Trophoblast cell (in vitro differentiated cells and primary cell): Measurements from ENCODE around the gene B9D1. TPM values are rescaled to one million over a fixed set of nuclear protein-coding genes. Genes with fewer than 3 reads are reported as not detected.
A peak's percentile ranks its signal among the peaks of the same experiment; 100 is the strongest.

Source experiments
- DNase-seq, 2 donors: peaks; one replicate each; pipeline ENCODE4 v3.0.0-alpha.2; 2016
- H2AFZ ChIP-seq: 2 replicates; pipeline ENCODE4 v1.6.1; 2013; ENCODE audit warnings: low read length, moderate library complexity, mild to moderate bottlenecking; ENCODE audit not compliant: insufficient read depth, poor library complexity
- H2AK5ac ChIP-seq: 2 replicates; pipeline ENCODE4 v1.6.1; 2013; ENCODE audit warnings: mild to moderate bottlenecking, low read length
- H2BK120ac ChIP-seq: 2 replicates; pipeline ENCODE4 v1.6.1; 2013; ENCODE audit warnings: low read length, mild to moderate bottlenecking, moderate library complexity; ENCODE audit not compliant: insufficient read depth, poor library complexity
- H2BK12ac ChIP-seq: 2 replicates; pipeline ENCODE4 v1.6.1; 2013; ENCODE audit warnings: mild to moderate bottlenecking, low read length, moderate library complexity
- H2BK5ac ChIP-seq: 2 replicates; pipeline ENCODE4 v1.6.1; 2013; ENCODE audit warnings: low read length, low read depth, moderate library complexity, mild to moderate bottlenecking; ENCODE audit not compliant: poor library complexity
- H3K14ac ChIP-seq: 2 replicates; pipeline ENCODE4 v1.6.1; 2013; ENCODE audit warnings: mild to moderate bottlenecking, low read length
- H3K18ac ChIP-seq: 2 replicates; pipeline ENCODE4 v1.6.1; 2013; ENCODE audit warnings: mild to moderate bottlenecking, low read length
- H3K23ac ChIP-seq: 2 replicates; pipeline ENCODE4 v1.6.1; 2013; ENCODE audit warnings: low read length
- H3K27ac ChIP-seq: 2 replicates; pipeline ENCODE4 v1.5.1; 2013; ENCODE audit warnings: low read depth, mild to moderate bottlenecking, inconsistent platforms, low read length, moderate library complexity
- H3K27me3 ChIP-seq: 2 replicates; pipeline ENCODE4 v1.6.1; 2013; ENCODE audit warnings: inconsistent platforms, mild to moderate bottlenecking, low read length, moderate library complexity; ENCODE audit not compliant: insufficient read depth
- H3K36me3 ChIP-seq, 2 experiments: 1 replicate in 1 of 2; 2 replicates in 1 of 2; pipeline ENCODE4 v1.6.1; 2013; ENCODE audit warnings: low read length in 2 of 2, mild to moderate bottlenecking in 2 of 2, moderate library complexity in 1 of 2; ENCODE audit not compliant: insufficient read depth in 2 of 2, control insufficient read depth in 1 of 2
- H3K4ac ChIP-seq: 2 replicates; pipeline ENCODE4 v1.6.1; 2013; ENCODE audit warnings: low read depth, mild to moderate bottlenecking, low read length, moderate library complexity
- H3K4me1 ChIP-seq, 2 experiments: 1 replicate in 1 of 2; 2 replicates in 1 of 2; pipeline ENCODE4 v1.6.1; 2013; ENCODE audit warnings: low read length in 2 of 2, mild to moderate bottlenecking in 2 of 2, moderate library complexity in 1 of 2; ENCODE audit not compliant: insufficient read depth in 2 of 2, control insufficient read depth in 1 of 2
- H3K4me2 ChIP-seq: 2 replicates; pipeline ENCODE4 v1.6.1; 2013; ENCODE audit warnings: inconsistent platforms, mild to moderate bottlenecking, low read length, moderate library complexity
- H3K4me3 ChIP-seq: 2 replicates; pipeline ENCODE4 v1.5.1; 2013; ENCODE audit warnings: mild to moderate bottlenecking, low read depth, low read length, inconsistent platforms
- H3K79me1 ChIP-seq: one replicate; pipeline ENCODE4 v1.6.1; 2013; ENCODE audit warnings: low read length
- H3K79me2 ChIP-seq: 2 replicates; pipeline ENCODE4 v1.6.1; 2013; ENCODE audit warnings: low read length, mild to moderate bottlenecking; ENCODE audit not compliant: control insufficient read depth, insufficient read depth, poor library complexity
- H3K9ac ChIP-seq: 2 replicates; pipeline ENCODE4 v1.6.1; 2013; ENCODE audit warnings: mild to moderate bottlenecking, low read length
- H3K9me3 ChIP-seq: 2 replicates; pipeline ENCODE4 v1.6.1; 2013; ENCODE audit warnings: low read depth, mild to moderate bottlenecking, control low read depth, inconsistent platforms, low read length; ENCODE audit not compliant: insufficient read depth
- H4K12ac ChIP-seq: 2 replicates; pipeline ENCODE4 v1.6.1; 2013; ENCODE audit warnings: low read depth, mild to moderate bottlenecking, low read length, moderate library complexity
- H4K8ac ChIP-seq: 2 replicates; pipeline ENCODE4 v1.6.1; 2013; ENCODE audit warnings: low read depth, mild to moderate bottlenecking, low read length, moderate library complexity
- H4K91ac ChIP-seq: one replicate; pipeline ENCODE4 v1.6.1; 2013; ENCODE audit warnings: low read depth, mild to moderate bottlenecking, low read length, moderate library complexity
- WGBS: extraction: QIAGEN DNeasy Blood & Tissue Kit; methylation state at CpG from one replicate; pipeline ENCODE4 v1.1.7; 2013; ENCODE audit warnings: missing lambda C conversion rate; ENCODE audit not compliant: insufficient read length, insufficient coverage; ENCODE audit errors: extremely low coverage; 5-methylcytosine and 5-hydroxymethylcytosine counted together
- polyA plus RNA-seq: library from polyadenylated mRNA; stranded (reverse); fragments of 200-250 nt; gene quantifications from 2 replicates; pipeline ENCODE4 v1.2.3, GENCODE V29; 2013

B9D1 gene
- polyA plus RNA-seq = 7.2 and 7.3 TPM in 2 replicates

- Histone ChIP-seq H3K27me3 (no peaks in the 10 kb centered on the region), H3K36me3 (no peaks in the 10 kb centered on the region), H3K18ac (no peak within 1 kb of the TSS), H3K4me2 (peak within 1 kb of the TSS; percentile 64), H3K9ac (peak within 1 kb of the TSS; percentile 10), H3K23ac (no peak within 1 kb of the TSS), H2BK120ac (peak within 1 kb of the TSS; percentile 48), H3K4ac (no peak within 1 kb of the TSS), H3K79me1 (peaks cover 8% of the 10 kb centered on the region), H2BK12ac (no peak within 1 kb of the TSS), H3K79me2 (peaks cover 2% of the 10 kb centered on the region), H3K4me3 (peak within 1 kb of the TSS; percentile 80), H4K12ac (peak within 1 kb of the TSS; percentile 54), H4K91ac (peak within 1 kb of the TSS; percentile 67), H2AFZ (peak within 1 kb of the TSS; percentile 84), H3K27ac (no peak within 1 kb of the TSS), H3K9me3 (peaks cover 2% of the 10 kb centered on the region), H3K14ac (peak within 1 kb of the TSS; percentile 50), H2BK5ac (peak within 1 kb of the TSS; percentile 52), H4K8ac (peak within 1 kb of the TSS; percentile 61), H3K4me1 (peaks cover 4 to 5% of the 10 kb centered on the region in 2 experiments), H2AK5ac (peak within 1 kb of the TSS; percentile 10)
- WGBS = no CpG with 5 or more reads among the region's 83 CpGs
- DNase-seq = peak; percentile 83 to 94
Measured at GRCh38 chr17:19362277-19363113, at the start of gene B9D1. B9D1 (minus strand) TSS chr17:19362723; CDS start chr17:19362569, 154 bp downstream.

GRCh38 chr17:19411631-19412030 is 49.1 kb upstream of the B9D1 start:
- no peak overlapping the region for H2BK12ac ChIP-seq
- H2BK5ac ChIP-seq = no peak overlapping the region
- no peak overlapping the region for H3K4me3 ChIP-seq
- H3K27me3 ChIP-seq = no peaks in the 10 kb centered on the region
- no peak overlapping the region for H3K4me2 ChIP-seq
- no peak overlapping the region for H3K23ac ChIP-seq
- H3K4me1 ChIP-seq = no peaks in the 10 kb centered on the region
- H3K9me3 ChIP-seq = no peaks in the 10 kb centered on the region
- no peaks in the 10 kb centered on the region for H3K79me1 ChIP-seq
- H4K12ac ChIP-seq = no peak overlapping the region
- WGBS = no CpG with 5 or more reads among the region's 9 CpGs
- H3K9ac ChIP-seq = no peak overlapping the region
- H3K4ac ChIP-seq = no peak overlapping the region
- H3K14ac ChIP-seq = no peak overlapping the region
- H4K8ac ChIP-seq = no peak overlapping the region
- H4K91ac ChIP-seq = no peak overlapping the region
- no peak overlapping the region for H2AFZ ChIP-seq
- no peaks in the 10 kb centered on the region for H3K79me2 ChIP-seq
- H3K18ac ChIP-seq = no peak overlapping the region
- no peak for DNase-seq
- no peak overlapping the region for H2AK5ac ChIP-seq
- H3K27ac ChIP-seq = no peak overlapping the region
- no peak overlapping the region for H2BK120ac ChIP-seq
- H3K36me3 ChIP-seq = no peaks in the 10 kb centered on the region

GRCh38 chr17:19410875-19411620 is 48.5 kb upstream of the B9D1 start, which contains the start of gene RNF112:
RNF112 (plus strand) TSS chr17:19411232; CDS start chr17:19411409, 177 bp downstream.
- no peak within 1 kb of the TSS for H3K18ac ChIP-seq
- H3K9ac ChIP-seq = no peak within 1 kb of the TSS
- H4K91ac ChIP-seq = no peak within 1 kb of the TSS
- H3K4me1 ChIP-seq = no peaks in the 10 kb centered on the region
- DNase-seq = no peak
- no peaks in the 10 kb centered on the region for H3K27me3 ChIP-seq
- no peak within 1 kb of the TSS for H4K8ac ChIP-seq
- H3K36me3 ChIP-seq = no peaks in the 10 kb centered on the region
- H3K4me2 ChIP-seq = no peak within 1 kb of the TSS
- no peaks in the 10 kb centered on the region for H3K79me2 ChIP-seq
- H3K9me3 ChIP-seq = no peaks in the 10 kb centered on the region
- H3K4me3 ChIP-seq = no peak within 1 kb of the TSS
- H3K27ac ChIP-seq = no peak within 1 kb of the TSS
- no peaks in the 10 kb centered on the region for H3K79me1 ChIP-seq
- no peak within 1 kb of the TSS for H3K23ac ChIP-seq
- WGBS = no CpG with 5 or more reads among the region's 23 CpGs
- no peak within 1 kb of the TSS for H3K14ac ChIP-seq
- no peak within 1 kb of the TSS for H4K12ac ChIP-seq
- no peak within 1 kb of the TSS for H3K4ac ChIP-seq
- H2AK5ac ChIP-seq = no peak within 1 kb of the TSS
- H2BK120ac ChIP-seq = no peak within 1 kb of the TSS
- no peak within 1 kb of the TSS for H2AFZ ChIP-seq
- H2BK5ac ChIP-seq = no peak within 1 kb of the TSS
- H2BK12ac ChIP-seq = no peak within 1 kb of the TSS

GRCh38 chr17:19410091-19410490 is 47.6 kb upstream of the B9D1 start:
- no peak overlapping the region for H2BK5ac ChIP-seq
- no peak overlapping the region for H4K8ac ChIP-seq
- H3K36me3 ChIP-seq = no peaks in the 10 kb centered on the region
- H2AFZ ChIP-seq = no peak overlapping the region
- H2AK5ac ChIP-seq = no peak overlapping the region
- H3K27ac ChIP-seq = no peak overlapping the region
- no peak overlapping the region for H3K4me3 ChIP-seq
- no peak overlapping the region for H4K12ac ChIP-seq
- H3K4ac ChIP-seq = no peak overlapping the region
- H3K9me3 ChIP-seq = no peaks in the 10 kb centered on the region
- no peak overlapping the region for H3K23ac ChIP-seq
- H3K79me2 ChIP-seq = no peaks in the 10 kb centered on the region
- H2BK120ac ChIP-seq = no peak overlapping the region
- no peak overlapping the region for H3K4me2 ChIP-seq
- no peak overlapping the region for H3K18ac ChIP-seq
- H3K14ac ChIP-seq = no peak overlapping the region
- no peaks in the 10 kb centered on the region for H3K27me3 ChIP-seq
- no peak overlapping the region for H4K91ac ChIP-seq
- H3K9ac ChIP-seq = no peak overlapping the region
- WGBS = no CpG with 5 or more reads among the region's 6 CpGs
- no peak overlapping the region for H2BK12ac ChIP-seq
- no peaks in the 10 kb centered on the region for H3K79me1 ChIP-seq
- no peak for DNase-seq
- H3K4me1 ChIP-seq = no peaks in the 10 kb centered on the region
